Liver (tissue), 9 donors: Measurements from ENCODE around the gene TAS2R41. TPM values are rescaled to one million over a fixed set of nuclear protein-coding genes. Genes with fewer than 3 reads are reported as not detected.

Source experiments
- DNase-seq: peaks from one replicate; pipeline ENCODE4 v3.0.0-alpha.2; 2017; ENCODE audit warnings: low spot score
- H3K27ac ChIP-seq, 2 donors: one replicate each; pipeline ENCODE4 v1.7.0; 2013; ENCODE audit warnings: inconsistent platforms in 2 of 2, low read length in 2 of 2, control low read depth in 1 of 2, low read depth in 1 of 2, mild to moderate bottlenecking in 1 of 2
- H3K27me3 ChIP-seq, 4 donors: one replicate each; pipeline versions ENCODE4 v1.6.1 to v1.7.0; 2013; ENCODE audit warnings: low read length in 3 of 4, inconsistent platforms in 1 of 4, mild to moderate bottlenecking in 1 of 4, moderate library complexity in 1 of 4; ENCODE audit not compliant: control insufficient read depth in 4 of 4, insufficient read depth in 4 of 4
- H3K36me3 ChIP-seq, 4 donors: one replicate each; pipeline versions ENCODE4 v1.6.1 to v1.7.0; 2013; ENCODE audit warnings: low read length in 3 of 4, mild to moderate bottlenecking in 3 of 4, low read depth in 1 of 4, moderate library complexity in 1 of 4; ENCODE audit not compliant: control insufficient read depth in 4 of 4, insufficient read depth in 3 of 4
- H3K4me1 ChIP-seq, 4 donors: one replicate each; pipeline versions ENCODE4 v1.6.1 to v1.7.0; 2013; ENCODE audit warnings: low read length in 3 of 4, mild to moderate bottlenecking in 3 of 4, moderate library complexity in 1 of 4; ENCODE audit not compliant: control insufficient read depth in 4 of 4, insufficient read depth in 4 of 4
- H3K4me3 ChIP-seq, 3 donors: one replicate each; pipeline versions ENCODE4 v1.6.1 to v1.7.0; 2013; ENCODE audit warnings: low read length in 3 of 3, control low read depth in 1 of 3, low read depth in 1 of 3, mild to moderate bottlenecking in 1 of 3
- H3K9ac ChIP-seq, 2 donors: one replicate each; pipeline ENCODE4 v1.7.0; 2013; ENCODE audit warnings: low read length in 2 of 2, mild to moderate bottlenecking in 2 of 2, moderate library complexity in 2 of 2, control low read depth in 1 of 2, low read depth in 1 of 2
- H3K9me3 ChIP-seq, 4 donors: one replicate each; pipeline versions ENCODE4 v1.6.1 to v1.7.0; 2013; ENCODE audit warnings: low read length in 3 of 4; ENCODE audit not compliant: control insufficient read depth in 4 of 4
- ATF3 ChIP-seq: IDR thresholded peaks from 2 replicates; pipeline ENCODE4 v1.6.1; 2016; ENCODE audit warnings: antibody characterized with exemption
- EGR1 ChIP-seq, 2 donors: IDR thresholded peaks; 2 replicates each; pipeline ENCODE4 v1.6.1; 2016 to 2018; ENCODE audit warnings: antibody characterized with exemption in 2 of 2, low read depth in 2 of 2
- FOXA1 ChIP-seq: IDR thresholded peaks from 2 replicates; pipeline ENCODE4 v1.6.1; 2016; ENCODE audit warnings: antibody characterized with exemption
- FOXA2 ChIP-seq: IDR thresholded peaks from 2 replicates; pipeline ENCODE4 v1.6.1; 2016; ENCODE audit warnings: antibody characterized with exemption
- GABPA ChIP-seq, 2 donors: IDR thresholded peaks in 1 of 2; conservative IDR thresholded peaks in 1 of 2; 2 replicates each; pipeline ENCODE4 v1.6.1; 2016; ENCODE audit warnings: antibody characterized with exemption in 2 of 2, mild to moderate bottlenecking in 1 of 2, moderate library complexity in 1 of 2
- HNF4A ChIP-seq, 2 donors: conservative IDR thresholded peaks; 2 replicates each; pipeline ENCODE4 v1.6.1; 2016; ENCODE audit warnings: antibody characterized with exemption in 2 of 2, mild to moderate bottlenecking in 2 of 2
- HNF4G ChIP-seq: IDR thresholded peaks from 2 replicates; pipeline ENCODE4 v1.6.1; 2016; ENCODE audit warnings: antibody characterized with exemption
- JUND ChIP-seq, 2 donors: IDR thresholded peaks; 2 replicates each; pipeline ENCODE4 v1.6.1; 2016; ENCODE audit warnings: antibody characterized with exemption in 2 of 2
- NR2F2 ChIP-seq: IDR thresholded peaks from 2 replicates; pipeline ENCODE4 v1.6.1; 2016; ENCODE audit warnings: antibody characterized with exemption
- RAD21 ChIP-seq, 2 donors: IDR thresholded peaks; 2 replicates each; pipeline ENCODE4 v1.6.1; 2016; ENCODE audit warnings: antibody characterized with exemption in 2 of 2, mild to moderate bottlenecking in 2 of 2
- RXRA ChIP-seq, 2 donors: IDR thresholded peaks; 2 replicates each; pipeline ENCODE4 v1.6.1; 2017 to 2018; ENCODE audit warnings: antibody characterized with exemption in 2 of 2, mild to moderate bottlenecking in 1 of 2
- SP1 ChIP-seq: IDR thresholded peaks from 2 replicates; pipeline ENCODE4 v1.6.1; 2018; ENCODE audit warnings: antibody characterized with exemption, mild to moderate bottlenecking
- TAF1 ChIP-seq: conservative IDR thresholded peaks from 2 replicates; pipeline ENCODE4 v1.6.1; 2016; ENCODE audit warnings: antibody characterized with exemption, mild to moderate bottlenecking
- YY1 ChIP-seq: IDR thresholded peaks from 2 replicates; pipeline ENCODE4 v1.6.1; 2016; ENCODE audit warnings: antibody characterized with exemption, mild to moderate bottlenecking
- ZBTB33 ChIP-seq: IDR thresholded peaks from 2 replicates; pipeline ENCODE4 v1.6.1; 2016; ENCODE audit warnings: antibody characterized with exemption
- WGBS: extraction: QIAGEN DNeasy Blood & Tissue Kit; methylation state at CpG from one replicate; pipeline ENCODE4 v1.1.7; 2013; 5-methylcytosine and 5-hydroxymethylcytosine counted together
- polyA plus RNA-seq, 2 donors: library from polyadenylated mRNA; stranded (reverse) in 1 of 2; unstranded in 1 of 2; fragments of 200-250 nt in 1 of 2; fragments of >200 nt in 1 of 2; fragmentation: Nextera tagmentation in 1 of 2; extraction: Ambion mirVana in 1 of 2; gene quantifications; one replicate each; pipeline versions ENCODE4 v1.2.1 to v1.2.3, GENCODE V29; 2013 to 2015
- total RNA-seq, 2 donors: library from RNA; depleted of rRNA; stranded (reverse); fragments of >200 nt; gene quantifications; one replicate each; pipeline ENCODE4 v1.2.3, GENCODE V29; 2014
- TF ChIP-seq, protein P1 (sequence below): fragments of 150-350 bp; IDR thresholded peaks from 2 replicates; pipeline ENCODE4 v1.5.1; 2017; ENCODE audit warnings: improper control_type of control experiment, low read depth, low read length; ENCODE audit not compliant: missing input control
- TF ChIP-seq, protein P2 (sequence below): IDR thresholded peaks from 2 replicates; pipeline ENCODE4 v1.6.1; 2016; ENCODE audit warnings: antibody characterized with exemption
- TF ChIP-seq, protein P3 (sequence below): IDR thresholded peaks from 2 replicates; pipeline ENCODE4 v1.6.1; 2016; ENCODE audit warnings: antibody characterized with exemption, mild to moderate bottlenecking
- donor health status: healthy.
- donor health status: healthy.
- donor health status: healthy.
- donor health status: healthy.
- donor health status: healthy.

TAS2R41 gene
- total and polyA plus RNA-seq, 4 donors, result 0.25 TPM; not detected in 3

GRCh38 chr7:143487061-143487460 is 9.4 kb downstream of the TAS2R41 start:
- Histone ChIP-seq H3K27ac (peak overlapping the region; percentile 74 to 75), H3K9ac (peak overlapping the region in 1 of 2 donors; percentile 45), H3K36me3 (no peaks in the 10 kb centered on the region), H3K4me1 (peaks cover 3 to 16% (median 8%) of the 10 kb centered on the region in 4 donors), H3K9me3 (no peaks in the 10 kb centered on the region), H3K27me3 (no peaks in the 10 kb centered on the region), H3K4me3 (no peak overlapping the region)
- TF ChIP-seq ZBTB33 (no peak), SP1 (no peak), NR2F2 (no peak), YY1 (no peak), HNF4A (conservative IDR thresholded peaks at IDR 0.05) (no peak), JUND (IDR thresholded peaks at IDR 0.05) (no peak), FOXA1 (no peak), GABPA (IDR thresholded peaks at IDR 0.05 in 1 of 2, conservative IDR thresholded peaks at IDR 0.05 in 1 of 2) (no peak)
- DNase-seq, result no peak
- WGBS, result 20% methylated on average over 2 of the region's 2 CpGs

DNA sequence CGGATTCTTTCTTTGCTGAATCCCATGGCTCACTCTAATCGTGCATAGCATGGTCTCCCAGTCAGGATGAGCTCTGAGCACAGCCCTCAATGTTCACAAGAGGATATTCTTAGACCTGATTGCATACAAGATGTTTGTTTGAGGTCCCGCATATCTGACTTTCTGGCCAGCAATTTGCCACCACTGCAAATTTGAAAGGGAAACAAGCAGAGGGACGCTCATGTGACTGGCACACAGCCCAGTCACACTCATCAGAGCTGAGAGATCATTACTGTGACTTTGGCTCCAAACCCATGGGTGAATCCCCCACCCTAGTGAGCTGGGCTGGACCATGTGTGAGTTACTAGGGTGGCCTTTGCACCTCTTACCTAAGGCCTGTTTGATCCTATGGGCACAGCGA is 9.9 kb downstream of the TAS2R41 start:
- Histone ChIP-seq H3K27me3 (no peaks in the 10 kb centered on the region), H3K4me1 (peaks cover 3 to 16% (median 8%) of the 10 kb centered on the region in 4 donors), H3K9ac (peak overlapping the region in 1 of 2 donors; percentile 45), H3K36me3 (no peaks in the 10 kb centered on the region), H3K9me3 (no peaks in the 10 kb centered on the region), H3K27ac (peak overlapping the region; percentile 74 to 75), H3K4me3 (no peak overlapping the region)
- DNase-seq, result peak; percentile 60
- WGBS, result 10% methylated on average over 5 of the region's 5 CpGs
- TF ChIP-seq FOXA1 (no peak), ZBTB33 (no peak), FOXA2 (peak; percentile 61), ATF3 (no peak), TAF1 (no peak), NR2F2 (peak; percentile 46), SP1 (peak; percentile 48), GABPA (IDR thresholded peaks at IDR 0.05 in 1 of 2, conservative IDR thresholded peaks at IDR 0.05 in 1 of 2) (no peak), YY1 (peak; percentile 65), HNF4A (conservative IDR thresholded peaks at IDR 0.05) (peak; percentile 61 to 81), EGR1 (IDR thresholded peaks at IDR 0.05; ENCODE audit: low read depth in 2 of 2) (no peak), RXRA (IDR thresholded peaks at IDR 0.05) (peak; percentile 30 to 75), HNF4G (peak; percentile 32), JUND (IDR thresholded peaks at IDR 0.05) (peak in 1 of 2 donors; percentile 55), RAD21 (IDR thresholded peaks at IDR 0.05) (peak; percentile 35 to 55)
- TF ChIP-seq, protein P1, sequence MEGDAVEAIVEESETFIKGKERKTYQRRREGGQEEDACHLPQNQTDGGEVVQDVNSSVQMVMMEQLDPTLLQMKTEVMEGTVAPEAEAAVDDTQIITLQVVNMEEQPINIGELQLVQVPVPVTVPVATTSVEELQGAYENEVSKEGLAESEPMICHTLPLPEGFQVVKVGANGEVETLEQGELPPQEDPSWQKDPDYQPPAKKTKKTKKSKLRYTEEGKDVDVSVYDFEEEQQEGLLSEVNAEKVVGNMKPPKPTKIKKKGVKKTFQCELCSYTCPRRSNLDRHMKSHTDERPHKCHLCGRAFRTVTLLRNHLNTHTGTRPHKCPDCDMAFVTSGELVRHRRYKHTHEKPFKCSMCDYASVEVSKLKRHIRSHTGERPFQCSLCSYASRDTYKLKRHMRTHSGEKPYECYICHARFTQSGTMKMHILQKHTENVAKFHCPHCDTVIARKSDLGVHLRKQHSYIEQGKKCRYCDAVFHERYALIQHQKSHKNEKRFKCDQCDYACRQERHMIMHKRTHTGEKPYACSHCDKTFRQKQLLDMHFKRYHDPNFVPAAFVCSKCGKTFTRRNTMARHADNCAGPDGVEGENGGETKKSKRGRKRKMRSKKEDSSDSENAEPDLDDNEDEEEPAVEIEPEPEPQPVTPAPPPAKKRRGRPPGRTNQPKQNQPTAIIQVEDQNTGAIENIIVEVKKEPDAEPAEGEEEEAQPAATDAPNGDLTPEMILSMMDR, result no peak
- TF ChIP-seq, protein P2, sequence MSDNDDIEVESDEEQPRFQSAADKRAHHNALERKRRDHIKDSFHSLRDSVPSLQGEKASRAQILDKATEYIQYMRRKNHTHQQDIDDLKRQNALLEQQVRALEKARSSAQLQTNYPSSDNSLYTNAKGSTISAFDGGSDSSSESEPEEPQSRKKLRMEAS, result peak; percentile 69
- TF ChIP-seq, protein P3, sequence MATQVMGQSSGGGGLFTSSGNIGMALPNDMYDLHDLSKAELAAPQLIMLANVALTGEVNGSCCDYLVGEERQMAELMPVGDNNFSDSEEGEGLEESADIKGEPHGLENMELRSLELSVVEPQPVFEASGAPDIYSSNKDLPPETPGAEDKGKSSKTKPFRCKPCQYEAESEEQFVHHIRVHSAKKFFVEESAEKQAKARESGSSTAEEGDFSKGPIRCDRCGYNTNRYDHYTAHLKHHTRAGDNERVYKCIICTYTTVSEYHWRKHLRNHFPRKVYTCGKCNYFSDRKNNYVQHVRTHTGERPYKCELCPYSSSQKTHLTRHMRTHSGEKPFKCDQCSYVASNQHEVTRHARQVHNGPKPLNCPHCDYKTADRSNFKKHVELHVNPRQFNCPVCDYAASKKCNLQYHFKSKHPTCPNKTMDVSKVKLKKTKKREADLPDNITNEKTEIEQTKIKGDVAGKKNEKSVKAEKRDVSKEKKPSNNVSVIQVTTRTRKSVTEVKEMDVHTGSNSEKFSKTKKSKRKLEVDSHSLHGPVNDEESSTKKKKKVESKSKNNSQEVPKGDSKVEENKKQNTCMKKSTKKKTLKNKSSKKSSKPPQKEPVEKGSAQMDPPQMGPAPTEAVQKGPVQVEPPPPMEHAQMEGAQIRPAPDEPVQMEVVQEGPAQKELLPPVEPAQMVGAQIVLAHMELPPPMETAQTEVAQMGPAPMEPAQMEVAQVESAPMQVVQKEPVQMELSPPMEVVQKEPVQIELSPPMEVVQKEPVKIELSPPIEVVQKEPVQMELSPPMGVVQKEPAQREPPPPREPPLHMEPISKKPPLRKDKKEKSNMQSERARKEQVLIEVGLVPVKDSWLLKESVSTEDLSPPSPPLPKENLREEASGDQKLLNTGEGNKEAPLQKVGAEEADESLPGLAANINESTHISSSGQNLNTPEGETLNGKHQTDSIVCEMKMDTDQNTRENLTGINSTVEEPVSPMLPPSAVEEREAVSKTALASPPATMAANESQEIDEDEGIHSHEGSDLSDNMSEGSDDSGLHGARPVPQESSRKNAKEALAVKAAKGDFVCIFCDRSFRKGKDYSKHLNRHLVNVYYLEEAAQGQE, result peak; percentile 34
